HG03442 (cell line): Measurements from ENCODE around the gene COL6A5.
"Not testable (repeated sequence)": the region's sequence is repeated elsewhere in the genome, so short reads cannot be mapped to it uniquely, and the experiment has no call there.

ENCODE experiments used
- ATAC-seq: cut with Tn5 transposase; IDR thresholded peaks from one replicate; pipeline ENCODE4 v1.9.1; 2021; ENCODE audit warnings: mild to moderate bottlenecking, moderate library complexity; ENCODE audit not compliant: unreplicated experiment

Gene COL6A5

GRCh38 chr3:130345487-130346079 lies at the start of gene COL6A5:
Gene COL6A5 (plus strand): TSS chr3:130345672. CDS start chr3:130373639, 27,967 bp downstream.
- ATAC-seq, result no peak

- no peak for ATAC-seq
Observed at GRCh38 chr3:130299531-130299930, 45.9 kb upstream of the COL6A5 start.

GRCh38 chr3:130300888-130301287 lies 44.6 kb upstream of the COL6A5 start:
- no peak for ATAC-seq

GRCh38 chr3:130310109-130310508 lies 35.4 kb upstream of the COL6A5 start:
- ATAC-seq, result no peak

GRCh38 chr3:130312374-130312773 lies 33.1 kb upstream of the COL6A5 start:
- no peak for ATAC-seq

- ATAC-seq, result no peak
Observed at GRCh38 chr3:130316169-130316568, 29.3 kb upstream of the COL6A5 start.

GRCh38 chr3:130323503-130323902 lies 22.0 kb upstream of the COL6A5 start:
- no peak for ATAC-seq

GRCh38 chr3:130340766-130341165 lies 4.7 kb upstream of the COL6A5 start:
- ATAC-seq, result no peak

- no peak for ATAC-seq
Observed at GRCh38 chr3:130341388-130341787, 4.1 kb upstream of the COL6A5 start.

GRCh38 chr3:130341882-130342281 lies 3.6 kb upstream of the COL6A5 start:
- no peak for ATAC-seq

GRCh38 chr3:130342821-130343661 lies 2.4 kb upstream of the COL6A5 start:
- ATAC-seq, result no peak

GRCh38 chr3:130348258-130348657 lies 2.8 kb downstream of the COL6A5 start:
- ATAC-seq, result not testable (repeated sequence)

- no peak for ATAC-seq
Observed at GRCh38 chr3:130354430-130354829, 9.0 kb downstream of the COL6A5 start.

- no peak for ATAC-seq
Observed at GRCh38 chr3:130374033-130374432, 28.6 kb downstream of the COL6A5 start.

GRCh38 chr3:130374908-130375307 lies 29.4 kb downstream of the COL6A5 start:
- no peak for ATAC-seq

GRCh38 chr3:130377960-130378676 lies 32.6 kb downstream of the COL6A5 start:
- ATAC-seq, result no peak

- no peak for ATAC-seq
Observed at GRCh38 chr3:130378677-130379191, 33.3 kb downstream of the COL6A5 start.

GRCh38 chr3:130379274-130379673 lies 33.8 kb downstream of the COL6A5 start:
- no peak for ATAC-seq

GRCh38 chr3:130380398-130380797 lies 34.9 kb downstream of the COL6A5 start:
- ATAC-seq, result no peak

- ATAC-seq, result no peak
Observed at GRCh38 chr3:130383424-130383823, 38.0 kb downstream of the COL6A5 start.

GRCh38 chr3:130384476-130385025 lies 39.1 kb downstream of the COL6A5 start:
- no peak for ATAC-seq
